K562 (cell line): Measurements from ENCODE around the gene HMGCL. TPM values are rescaled to one million over a fixed set of nuclear protein-coding genes. Genes with fewer than 3 reads are reported as not detected.

ENCODE experiments used
- BACH1 ChIP-seq: fragments of 200-800 bp; sonication (Bioruptor generic); IDR thresholded peaks from 2 replicates; pipeline ENCODE4 v1.6.1; 2016; ENCODE audit warnings: missing genetic modification characterization, missing compliant biosample characterization
- CBX5 ChIP-seq: IDR thresholded peaks from 2 replicates; pipeline ENCODE4 v1.6.1; 2014; ENCODE audit warnings: low read depth, borderline replicate concordance
- DMBX1 ChIP-seq: fragments of 250-450 bp; sonication (Bioruptor Pico); IDR thresholded peaks from 2 replicates; pipeline ENCODE4 v1.8.0; 2022; ENCODE audit warnings: inconsistent platforms, mild to moderate bottlenecking, moderate library complexity, borderline replicate concordance
- EHMT2 ChIP-seq: fragments of 450-650 bp; IDR thresholded peaks from 2 replicates; pipeline ENCODE4 v1.6.1; 2018; ENCODE audit warnings: antibody characterized with exemption
- ELF4 ChIP-seq: fragments of 450-650 bp; formaldehyde crosslinking; IDR thresholded peaks from 2 replicates; pipeline ENCODE4 v1.4.0; 2022; ENCODE audit warnings: missing genetic modification characterization
- ETS2 ChIP-seq: IDR thresholded peaks from 2 replicates; pipeline ENCODE4 v1.6.1; 2016; ENCODE audit warnings: borderline replicate concordance, missing genetic modification characterization, mild to moderate bottlenecking, moderate library complexity, missing compliant biosample characterization; ENCODE audit not compliant: poor library complexity, severe bottlenecking
- FOXA1 ChIP-seq: fragments of 450-650 bp; IDR thresholded peaks from 2 replicates; pipeline ENCODE4 v1.6.1; 2016; ENCODE audit warnings: mild to moderate bottlenecking, borderline replicate concordance
- KDM1A ChIP-seq, 2 experiments: fragments of 450-650 bp; IDR thresholded peaks; 2 replicates each; pipeline ENCODE4 v1.6.1; 2016; ENCODE audit warnings: mild to moderate bottlenecking in 2 of 2
- OTX1 ChIP-seq: fragments of 450-650 bp; formaldehyde crosslinking; IDR thresholded peaks from 2 replicates; pipeline ENCODE4 v1.4.0; 2022; ENCODE audit warnings: mild to moderate bottlenecking
- RBM34 ChIP-seq: fragments of 200-400 bp; formaldehyde crosslinking; IDR thresholded peaks from 2 replicates; pipeline ENCODE4 v1.6.1; 2018; ENCODE audit warnings: low read length, borderline replicate concordance; ENCODE audit not compliant: insufficient read depth
- SMAD1 ChIP-seq: fragments of 150-350 bp; IDR thresholded peaks from 2 replicates; pipeline ENCODE4 v1.6.1; 2014; ENCODE audit warnings: low read length, low read depth; ENCODE audit not compliant: partially characterized antibody
- SMAD4 ChIP-seq: fragments of 250-450 bp; sonication (Bioruptor Pico); conservative IDR thresholded peaks from 2 replicates; pipeline ENCODE4 v1.8.0; 2021; ENCODE audit warnings: inconsistent platforms, mild to moderate bottlenecking, moderate library complexity
- SNRNP70 ChIP-seq: fragments of 200-400 bp; formaldehyde crosslinking; optimal IDR thresholded peaks from 2 replicates; pipeline ENCODE3; 2017; ENCODE audit warnings: low read depth, low read length
- TAF9B ChIP-seq: fragments of 450-650 bp; IDR thresholded peaks from 2 replicates; pipeline ENCODE4 v1.6.1; 2018; ENCODE audit warnings: mild to moderate bottlenecking; ENCODE audit not compliant: partially characterized antibody
- ZNF174 ChIP-seq: fragments of 250-450 bp; sonication (Bioruptor Pico); IDR thresholded peaks from 2 replicates; pipeline ENCODE4 v1.4.0; 2020; ENCODE audit warnings: mild to moderate bottlenecking
- ZNF444 ChIP-seq: fragments of 250-450 bp; sonication (Bioruptor Pico); IDR thresholded peaks from 2 replicates; pipeline ENCODE4 v1.4.0; 2020; ENCODE audit warnings: mild to moderate bottlenecking, moderate library complexity
- ZNF507 ChIP-seq: conservative IDR thresholded peaks from 2 replicates; pipeline ENCODE4 v1.6.1; 2017; ENCODE audit warnings: missing genetic modification characterization, missing compliant biosample characterization
- ZNF717 ChIP-seq: fragments of 250-450 bp; sonication (Bioruptor Pico); IDR thresholded peaks from 2 replicates; pipeline ENCODE4 v1.5.0; 2021
- polyA plus RNA-seq, 8 experiments: library from polyadenylated mRNA; depleted of rRNA in 4 of 8; stranded (reverse) in 5 of 8; unstranded in 3 of 8; fragments of >200 nt; fragmentation: Nextera tagmentation in 2 of 8; fragmentation: Illumina TruSeq in 1 of 8; extraction: Ambion mirVana in 2 of 8; extraction: Trizol in 1 of 8; gene quantifications; 2 replicates each; pipeline versions ENCODE4 v1.2.1 to v1.2.3, GENCODE V29; 2011 to 2014; ENCODE audit warnings: inconsistent platforms in 1 of 8, missing spikeins in 1 of 8
- total RNA-seq, 7 experiments: library from RNA; depleted of rRNA in 6 of 7; stranded (reverse); fragments of >200 nt in 6 of 7; fragmentation: Illumina TruSeq in 2 of 7; extraction: Trizol in 2 of 7; gene quantifications; 2 replicates each; pipeline versions ENCODE4 v1.2.1 to v1.2.3, GENCODE V29; 2011 to 2021; ENCODE audit warnings: low replicate concordance in 1 of 7
- TF ChIP-seq, protein P1 (sequence below): fragments of 450-650 bp; IDR thresholded peaks from 2 replicates; pipeline ENCODE4 v1.6.1; 2016; ENCODE audit warnings: missing biosample characterization, missing genetic modification characterization
- TF ChIP-seq, protein P2 (sequence below): IDR thresholded peaks from 3 replicates; pipeline ENCODE4 v1.6.1; 2011; ENCODE audit warnings: borderline replicate concordance, mild to moderate bottlenecking; ENCODE audit not compliant: insufficient read length, insufficient read depth
- TF ChIP-seq, protein P3 (sequence below), 2 experiments: fragments of 450-650 bp; IDR thresholded peaks; 2 replicates each; pipeline ENCODE4 v1.6.1; 2016

HMGCL gene
- total and polyA plus RNA-seq, 9 of the 15 experiments (the other 6 are each of a cell fraction or from before 2014, with no cell fraction given) = 18.0 to 82.2 (median 24.2) TPM

DNA sequence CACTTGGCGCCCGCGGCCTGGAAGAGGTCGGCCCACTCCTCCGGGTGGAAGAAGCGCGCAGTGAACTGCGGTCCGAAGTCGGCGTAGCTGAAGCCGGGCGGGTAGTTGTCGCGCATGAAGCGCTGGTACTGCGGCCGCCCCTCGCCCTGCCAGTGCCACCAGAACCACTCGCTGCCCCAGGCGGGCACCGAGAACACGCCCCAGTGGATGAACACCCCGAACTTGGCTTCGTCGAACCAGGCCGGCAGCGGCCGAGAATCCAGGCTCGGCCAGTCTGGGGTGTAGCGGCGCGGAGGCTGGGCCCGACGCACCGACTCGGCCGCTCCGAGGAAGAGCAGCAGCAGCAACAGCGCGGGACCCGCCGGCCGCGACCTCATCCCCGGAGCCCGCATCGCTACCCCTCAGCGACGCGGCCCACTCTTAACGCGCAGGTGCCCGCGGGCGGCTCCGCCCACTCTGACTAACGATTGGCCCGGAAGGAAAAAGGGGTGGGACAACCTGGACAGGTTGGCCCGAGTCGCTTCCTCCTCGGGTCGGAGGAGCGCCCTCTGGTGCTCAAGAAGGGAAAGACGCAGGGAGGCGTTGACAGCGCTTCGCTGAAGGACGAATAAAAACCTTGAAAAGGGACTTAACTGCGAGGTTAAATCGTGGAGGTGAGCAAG is 42.8 kb upstream of the HMGCL start, which contains the start of gene FUCA1 (continued):
- TF ChIP-seq, protein P1, sequence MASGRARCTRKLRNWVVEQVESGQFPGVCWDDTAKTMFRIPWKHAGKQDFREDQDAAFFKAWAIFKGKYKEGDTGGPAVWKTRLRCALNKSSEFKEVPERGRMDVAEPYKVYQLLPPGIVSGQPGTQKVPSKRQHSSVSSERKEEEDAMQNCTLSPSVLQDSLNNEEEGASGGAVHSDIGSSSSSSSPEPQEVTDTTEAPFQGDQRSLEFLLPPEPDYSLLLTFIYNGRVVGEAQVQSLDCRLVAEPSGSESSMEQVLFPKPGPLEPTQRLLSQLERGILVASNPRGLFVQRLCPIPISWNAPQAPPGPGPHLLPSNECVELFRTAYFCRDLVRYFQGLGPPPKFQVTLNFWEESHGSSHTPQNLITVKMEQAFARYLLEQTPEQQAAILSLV (tag) = no peak
- TF ChIP-seq SMAD1 (no peak), TAF9B (no peak), DMBX1 (CRISPR knock-in tag) (no peak), ZNF174 (CRISPR knock-in tag) (no peak), RBM34 (no peak), CBX5 (no peak), EHMT2 (no peak), ETS2 (tag) (no peak), KDM1A (IDR thresholded peaks at IDR 0.05) (no peak), ELF4 (CRISPR knock-in tag) (no peak), FOXA1 (no peak), ZNF444 (CRISPR knock-in tag) (no peak), SNRNP70 (no peak), BACH1 (no peak), OTX1 (CRISPR knock-in tag) (no peak), ZNF717 (no peak), SMAD4 (no peak), ZNF507 (tag) (no peak)
- TF ChIP-seq, protein P2, sequence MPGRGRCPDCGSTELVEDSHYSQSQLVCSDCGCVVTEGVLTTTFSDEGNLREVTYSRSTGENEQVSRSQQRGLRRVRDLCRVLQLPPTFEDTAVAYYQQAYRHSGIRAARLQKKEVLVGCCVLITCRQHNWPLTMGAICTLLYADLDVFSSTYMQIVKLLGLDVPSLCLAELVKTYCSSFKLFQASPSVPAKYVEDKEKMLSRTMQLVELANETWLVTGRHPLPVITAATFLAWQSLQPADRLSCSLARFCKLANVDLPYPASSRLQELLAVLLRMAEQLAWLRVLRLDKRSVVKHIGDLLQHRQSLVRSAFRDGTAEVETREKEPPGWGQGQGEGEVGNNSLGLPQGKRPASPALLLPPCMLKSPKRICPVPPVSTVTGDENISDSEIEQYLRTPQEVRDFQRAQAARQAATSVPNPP = no peak
- TF ChIP-seq, protein P3, sequence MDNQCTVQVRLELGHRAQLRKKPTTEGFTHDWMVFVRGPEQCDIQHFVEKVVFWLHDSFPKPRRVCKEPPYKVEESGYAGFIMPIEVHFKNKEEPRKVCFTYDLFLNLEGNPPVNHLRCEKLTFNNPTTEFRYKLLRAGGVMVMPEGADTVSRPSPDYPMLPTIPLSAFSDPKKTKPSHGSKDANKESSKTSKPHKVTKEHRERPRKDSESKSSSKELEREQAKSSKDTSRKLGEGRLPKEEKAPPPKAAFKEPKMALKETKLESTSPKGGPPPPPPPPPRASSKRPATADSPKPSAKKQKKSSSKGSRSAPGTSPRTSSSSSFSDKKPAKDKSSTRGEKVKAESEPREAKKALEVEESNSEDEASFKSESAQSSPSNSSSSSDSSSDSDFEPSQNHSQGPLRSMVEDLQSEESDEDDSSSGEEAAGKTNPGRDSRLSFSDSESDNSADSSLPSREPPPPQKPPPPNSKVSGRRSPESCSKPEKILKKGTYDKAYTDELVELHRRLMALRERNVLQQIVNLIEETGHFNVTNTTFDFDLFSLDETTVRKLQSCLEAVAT (IDR thresholded peaks at IDR 0.05) = no peak
